Dendritic cell treated with granulocyte-macrophage colony-stimulating factor and Interleukin-4, amounts not matched to agents 40 ng/mL and 50 ng/mL, for 4 days (primary cell): Measurements from ENCODE around the gene DRAM1.
"Not testable (repeated sequence)": the region's sequence is repeated elsewhere in the genome, so short reads cannot be mapped to it uniquely, and the experiment has no call there.

Source experiments
- H3K27ac Mint-ChIP-seq: one replicate; pipeline ENCODE4 v1.8.0; 2022; ENCODE audit warnings: mild to moderate bottlenecking, mixed read lengths
- H3K27me3 Mint-ChIP-seq: one replicate; pipeline ENCODE4 v1.8.0; 2022; ENCODE audit warnings: mild to moderate bottlenecking, mixed read lengths
- H3K36me3 Mint-ChIP-seq: one replicate; pipeline ENCODE4 v1.8.0; 2022; ENCODE audit warnings: low read depth, mixed read lengths
- H3K4me1 Mint-ChIP-seq: one replicate; pipeline ENCODE4 v1.8.0; 2022; ENCODE audit warnings: low read depth, mixed read lengths
- H3K4me3 Mint-ChIP-seq: one replicate; pipeline ENCODE4 v1.8.0; 2022; ENCODE audit warnings: mild to moderate bottlenecking, moderate library complexity, mixed read lengths
- H3K9me3 Mint-ChIP-seq: one replicate; pipeline ENCODE4 v1.8.0; 2022; ENCODE audit warnings: mixed read lengths
- intact Hi-C: fragments of 100-400 bp; cut with micrococcal nuclease; formaldehyde crosslinking; loops from one replicate; pipeline ENCODE4 v1.15.0; 2022

Gene DRAM1

DNA sequence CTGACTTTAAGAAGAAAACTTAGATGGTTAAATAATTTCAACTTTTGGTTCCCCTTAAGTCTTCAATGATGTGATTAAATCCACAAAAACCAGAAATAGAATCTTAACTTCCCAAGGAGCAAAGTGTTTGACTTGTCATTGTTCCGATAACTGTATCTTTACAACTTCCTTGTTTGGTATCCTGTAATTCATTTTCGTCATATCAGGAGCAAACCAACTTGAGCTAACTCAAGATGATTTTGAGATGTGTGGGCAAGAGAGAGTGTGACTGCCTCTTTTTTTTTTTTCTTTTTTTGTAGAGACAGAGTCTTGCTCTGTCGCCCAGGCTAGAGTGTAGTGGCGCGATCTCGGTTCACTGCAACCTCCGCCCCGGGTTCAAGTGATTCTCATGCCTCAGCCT, 25.3 kb downstream of the DRAM1 start:
- Mint-ChIP-seq H3K27ac (peak overlapping the region; percentile 81), H3K4me1 (peaks cover 28% of the 10 kb centered on the region), H3K36me3 (peaks cover 34% of the 10 kb centered on the region), H3K9me3 (no peaks in the 10 kb centered on the region), H3K4me3 (peak overlapping the region; percentile 40), H3K27me3 (no peaks in the 10 kb centered on the region)
- intact Hi-C loops: loop anchor here (10.0 kb wide), 1 partner anchor 48 kb away; no protein-coding TSS in a partner anchor

DNA sequence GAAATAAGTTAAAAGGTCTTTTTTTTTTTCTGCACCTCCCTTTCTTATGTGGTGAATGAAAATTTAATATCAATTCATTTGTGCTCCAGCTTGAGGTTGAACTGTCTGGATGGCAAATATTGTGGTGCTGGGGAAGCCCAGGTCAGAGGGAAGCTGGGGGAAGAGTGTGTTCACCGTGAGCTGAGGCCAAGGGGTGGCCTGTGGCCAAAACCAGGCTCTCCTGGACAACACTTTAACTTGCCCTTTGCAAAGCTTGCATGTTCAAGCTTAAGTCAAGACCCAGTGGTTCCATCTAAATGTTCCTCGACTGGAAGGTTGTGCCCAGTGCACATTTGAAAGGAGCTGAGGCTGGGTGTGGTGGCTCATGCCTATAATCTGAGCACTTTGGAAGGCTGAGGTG, 28.8 kb downstream of the DRAM1 start:
- intact Hi-C loops: loop anchor here (10.0 kb wide), 1 partner anchor 51 kb away; no protein-coding TSS in a partner anchor
- Mint-ChIP-seq H3K27ac (peak overlapping the region; percentile 52), H3K27me3 (no peaks in the 10 kb centered on the region), H3K36me3 (peaks cover 36% of the 10 kb centered on the region), H3K4me1 (peaks cover 51% of the 10 kb centered on the region), H3K9me3 (no peaks in the 10 kb centered on the region), H3K4me3 (no peak overlapping the region)

DNA sequence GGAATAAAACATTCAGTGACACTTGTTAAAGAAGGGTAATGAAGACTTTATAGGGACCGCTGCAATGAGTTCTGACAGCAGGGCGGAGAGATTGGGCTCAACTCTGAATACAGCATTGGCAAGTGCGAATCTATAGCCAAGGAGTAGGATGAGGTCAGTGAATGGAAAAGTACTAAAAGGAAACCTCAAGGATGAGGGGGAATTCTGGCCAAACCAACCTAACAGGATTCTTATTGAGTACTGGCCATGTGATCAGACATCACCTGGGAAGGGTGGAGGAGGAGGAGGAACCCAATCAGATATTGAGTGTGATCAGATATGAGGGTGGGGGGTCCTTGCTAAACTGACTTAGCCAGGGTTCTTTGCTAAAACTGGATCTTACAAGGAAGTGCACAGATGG, 31.0 kb downstream of the DRAM1 start:
- no peaks in the 10 kb centered on the region for H3K9me3 Mint-ChIP-seq
- peak overlapping the region; percentile 68 for H3K27ac Mint-ChIP-seq
- H3K36me3 Mint-ChIP-seq: peaks cover 30% of the 10 kb centered on the region
- intact Hi-C loops: loop anchor here (10.0 kb wide), 1 partner anchor 54 kb away; no protein-coding TSS in a partner anchor
- H3K4me3 Mint-ChIP-seq: no peak overlapping the region
- H3K4me1 Mint-ChIP-seq: peaks cover 37% of the 10 kb centered on the region
- no peaks in the 10 kb centered on the region for H3K27me3 Mint-ChIP-seq

DNA sequence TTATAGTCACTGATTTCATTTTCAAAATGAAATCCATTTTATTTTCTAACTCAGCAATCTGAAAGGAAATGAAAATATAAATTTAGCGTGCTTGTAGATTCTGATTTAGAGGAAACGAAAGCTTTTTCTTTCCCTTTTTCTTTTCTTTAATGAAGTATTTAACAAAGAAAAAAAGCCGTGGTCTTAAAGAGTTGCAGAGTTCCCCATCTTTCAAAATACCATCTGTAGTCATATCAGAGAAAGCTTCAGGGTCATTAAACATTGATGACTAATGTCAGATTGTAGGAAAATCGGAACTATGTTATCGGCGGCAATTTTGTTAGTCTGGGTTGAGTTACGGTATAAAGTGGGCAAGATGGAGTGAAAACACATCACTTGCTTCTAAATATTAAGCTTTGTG, 32.3 kb downstream of the DRAM1 start:
- H3K4me1 Mint-ChIP-seq: peaks cover 44% of the 10 kb centered on the region
- intact Hi-C loops: loop anchor here (10.0 kb wide), 3 partner anchors 55 to 155 kb away; partner anchors contain the start of gene WASHC3
- H3K27me3 Mint-ChIP-seq: no peaks in the 10 kb centered on the region
- H3K4me3 Mint-ChIP-seq: peak overlapping the region; percentile 54
- peaks cover 28% of the 10 kb centered on the region for H3K36me3 Mint-ChIP-seq
- no peaks in the 10 kb centered on the region for H3K9me3 Mint-ChIP-seq
- H3K27ac Mint-ChIP-seq: peak overlapping the region; percentile 68

DNA sequence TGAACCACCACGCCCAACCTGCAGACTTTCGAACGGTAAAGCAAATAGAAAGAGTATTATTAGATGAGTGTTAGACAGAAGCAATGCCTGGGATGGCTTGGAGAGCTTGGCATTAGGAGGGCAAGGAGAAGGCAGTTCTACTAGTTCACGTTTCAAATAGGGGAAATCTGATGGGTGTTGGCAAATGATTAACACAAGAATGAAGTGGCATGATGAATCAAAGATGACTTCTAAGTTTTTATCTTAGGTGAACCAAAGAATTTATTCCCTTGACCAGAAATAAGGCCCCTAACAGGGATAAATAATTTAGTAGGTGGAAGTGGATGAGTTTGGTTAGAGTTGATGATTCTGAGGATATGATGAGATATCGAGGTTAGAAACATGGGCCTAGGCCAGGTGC, 38.5 kb downstream of the DRAM1 start:
- H3K27ac Mint-ChIP-seq: peak overlapping the region; percentile 43
- peaks cover 38% of the 10 kb centered on the region for H3K36me3 Mint-ChIP-seq
- H3K4me3 Mint-ChIP-seq: no peak overlapping the region
- intact Hi-C loops: loop anchor here (10.0 kb wide), 2 partner anchors 141 to 149 kb away; partner anchors contain the start of gene WASHC3
- no peaks in the 10 kb centered on the region for H3K9me3 Mint-ChIP-seq
- peaks cover 24% of the 10 kb centered on the region for H3K4me1 Mint-ChIP-seq
- H3K27me3 Mint-ChIP-seq: no peaks in the 10 kb centered on the region

DNA sequence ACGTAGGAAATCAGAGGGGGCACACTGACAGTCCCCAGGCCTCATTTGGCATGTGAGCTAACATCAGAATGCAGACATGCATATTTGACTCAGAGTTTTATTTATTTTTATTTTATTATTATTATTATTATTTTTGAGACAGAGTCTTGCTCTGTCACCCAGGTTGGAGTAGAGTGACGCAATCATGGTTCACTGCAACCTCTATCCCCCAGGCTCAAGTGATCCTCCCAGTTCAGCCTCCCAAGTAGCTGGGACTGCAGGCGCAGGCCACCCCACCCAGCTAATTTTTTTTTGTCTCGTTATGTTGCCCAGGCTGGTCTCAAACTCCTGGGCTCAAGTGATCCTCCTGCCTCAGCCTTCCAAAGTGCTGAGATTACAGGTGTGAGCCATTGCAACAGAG, 41.4 kb downstream of the DRAM1 start:
- H3K9me3 Mint-ChIP-seq, H3K27me3 Mint-ChIP-seq, H3K4me3 Mint-ChIP-seq, H3K27ac Mint-ChIP-seq: not testable (repeated sequence)
- intact Hi-C loops: loop anchor here (10.0 kb wide), 2 partner anchors 144 to 146 kb away; partner anchors contain the start of gene WASHC3
- Mint-ChIP-seq H3K4me1 (peaks cover 24% of the 10 kb centered on the region), H3K36me3 (peaks cover 38% of the 10 kb centered on the region)

DNA sequence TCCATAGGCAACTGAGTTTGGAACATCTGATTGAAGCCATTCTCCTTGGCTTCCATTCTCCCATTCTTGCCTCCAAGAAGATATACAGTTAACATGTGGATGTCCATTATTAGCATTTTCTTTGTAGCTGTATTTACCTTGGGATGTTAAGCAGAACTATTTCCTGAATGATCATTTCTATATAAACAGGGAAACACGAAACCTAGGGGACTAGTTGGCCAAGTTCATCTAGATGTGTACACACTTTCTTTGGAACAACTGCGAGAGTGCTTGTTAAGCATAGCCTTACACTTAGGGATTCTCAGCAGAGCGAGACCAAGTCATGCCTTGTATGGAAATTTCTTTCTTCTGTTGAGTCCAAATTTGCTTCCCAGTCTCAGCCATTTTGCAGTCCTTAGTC, 42.1 kb downstream of the DRAM1 start:
- H3K36me3 Mint-ChIP-seq: peaks cover 43% of the 10 kb centered on the region
- intact Hi-C loops: loop anchor here (10.0 kb wide), 2 partner anchors 145 kb away; partner anchors contain the start of gene WASHC3
- H3K27me3 Mint-ChIP-seq: no peaks in the 10 kb centered on the region
- H3K4me1 Mint-ChIP-seq: peaks cover 22% of the 10 kb centered on the region
- no peak overlapping the region for H3K4me3 Mint-ChIP-seq
- H3K9me3 Mint-ChIP-seq: peaks cover 3% of the 10 kb centered on the region
- no peak overlapping the region for H3K27ac Mint-ChIP-seq

DNA sequence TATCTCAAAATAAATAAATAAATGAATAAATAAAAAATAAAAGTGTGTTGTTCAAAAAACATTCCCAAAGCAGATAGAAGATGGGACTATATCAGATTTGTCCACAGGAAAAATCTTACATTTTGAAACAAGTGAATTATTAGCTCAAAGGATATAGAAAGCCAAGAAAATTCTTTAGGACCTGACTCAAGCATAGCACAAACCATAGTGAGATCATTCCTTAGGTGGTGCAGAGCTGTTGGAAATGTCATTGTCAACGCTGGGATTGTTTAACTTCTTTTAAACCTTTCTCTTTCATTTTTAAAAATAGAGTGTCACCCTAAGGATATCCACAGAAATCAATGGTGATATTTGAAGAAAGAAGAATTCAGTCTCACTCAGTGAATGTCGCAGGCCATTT, 43.5 kb downstream of the DRAM1 start:
- H3K9me3 Mint-ChIP-seq: peaks cover 8% of the 10 kb centered on the region
- peaks cover 40% of the 10 kb centered on the region for H3K36me3 Mint-ChIP-seq
- peaks cover 35% of the 10 kb centered on the region for H3K4me1 Mint-ChIP-seq
- intact Hi-C loops: no loop called here
- no peak overlapping the region for H3K27ac Mint-ChIP-seq
- H3K4me3 Mint-ChIP-seq: no peak overlapping the region
- H3K27me3 Mint-ChIP-seq: no peaks in the 10 kb centered on the region

DNA sequence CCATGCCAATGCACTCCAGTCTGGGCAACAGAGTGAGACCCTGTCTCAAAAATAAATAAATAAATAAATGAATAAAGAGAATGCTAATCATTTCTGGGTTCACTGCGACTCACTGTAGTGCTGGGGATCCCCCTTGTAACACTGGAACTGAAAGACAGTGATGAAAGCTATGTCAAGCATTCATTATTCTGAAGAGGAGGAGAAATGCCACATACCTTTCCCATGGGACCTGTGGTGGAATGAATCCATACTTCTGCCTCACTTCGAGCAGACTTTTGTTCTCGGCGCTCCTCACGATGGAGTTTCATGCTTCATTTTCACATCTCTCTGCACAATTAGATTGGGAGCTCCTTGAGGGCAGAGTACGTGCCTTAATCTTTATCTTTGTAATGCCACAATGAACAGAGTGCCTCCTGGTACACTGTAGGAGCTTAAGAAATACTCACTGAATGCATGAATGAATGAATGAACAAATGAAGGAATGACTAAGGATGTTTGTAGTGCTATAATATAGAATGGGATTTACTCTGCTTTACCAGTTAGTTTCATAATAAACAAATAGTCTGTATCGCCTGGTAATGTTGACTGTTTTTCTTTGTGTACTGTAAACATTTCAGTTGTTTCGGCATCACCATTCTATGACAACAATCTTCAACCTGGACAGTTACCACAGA, 45.8 kb downstream of the DRAM1 start:
- intact Hi-C loops: no loop called here
- Mint-ChIP-seq H3K27me3 (no peaks in the 10 kb centered on the region), H3K9me3 (peaks cover 8% of the 10 kb centered on the region), H3K4me1 (peaks cover 44% of the 10 kb centered on the region), H3K36me3 (peaks cover 25% of the 10 kb centered on the region), H3K27ac (no peak overlapping the region), H3K4me3 (no peak overlapping the region)

DNA sequence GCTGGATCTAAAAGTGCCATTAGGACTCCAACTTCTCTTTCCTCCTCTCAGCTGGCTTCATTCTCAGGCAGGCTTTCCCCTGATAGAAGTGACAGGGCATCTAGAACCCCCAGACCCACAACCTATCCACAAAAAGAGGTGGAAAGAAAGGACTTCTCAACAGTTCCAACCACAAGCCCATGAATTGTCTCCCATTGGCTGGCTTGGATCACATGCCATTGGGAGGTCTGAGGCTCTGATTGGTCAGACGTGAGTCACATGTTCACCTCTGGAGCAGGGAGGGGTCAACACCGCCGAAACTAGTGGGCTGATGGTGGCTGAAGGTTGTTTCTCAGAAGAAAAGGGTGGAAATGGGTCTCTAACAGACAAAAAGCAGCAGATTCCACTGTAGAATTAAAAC, 47.2 kb downstream of the DRAM1 start:
- H3K4me1 Mint-ChIP-seq: peaks cover 45% of the 10 kb centered on the region
- H3K27me3 Mint-ChIP-seq: no peaks in the 10 kb centered on the region
- intact Hi-C loops: no loop called here
- peaks cover 16% of the 10 kb centered on the region for H3K9me3 Mint-ChIP-seq
- H3K27ac Mint-ChIP-seq: peak overlapping the region; percentile 6
- H3K4me3 Mint-ChIP-seq: no peak overlapping the region
- H3K36me3 Mint-ChIP-seq: peaks cover 21% of the 10 kb centered on the region

DNA sequence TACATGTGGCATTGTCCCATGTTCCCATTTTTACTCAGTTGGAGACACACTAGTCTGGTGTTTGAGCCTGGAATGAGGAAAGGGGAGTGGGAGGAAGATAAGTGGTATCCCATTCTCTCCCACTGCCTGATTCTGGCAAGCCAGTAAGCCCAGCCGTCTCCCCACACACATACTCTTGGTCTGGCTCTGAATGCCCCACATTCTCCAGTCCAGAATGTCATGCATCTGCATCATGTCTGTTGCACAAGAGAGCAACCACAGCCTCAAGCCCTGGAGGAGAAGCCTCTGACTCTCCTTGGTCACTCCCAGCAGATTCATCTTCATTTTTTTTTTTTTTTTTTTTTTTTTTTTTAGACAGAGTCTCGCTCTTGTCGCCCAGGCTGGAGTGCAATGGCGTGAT, 48.0 kb downstream of the DRAM1 start:
- Mint-ChIP-seq H3K9me3 (peaks cover 19% of the 10 kb centered on the region), H3K27me3 (no peaks in the 10 kb centered on the region), H3K36me3 (peaks cover 21% of the 10 kb centered on the region), H3K4me3 (no peak overlapping the region), H3K4me1 (peaks cover 45% of the 10 kb centered on the region), H3K27ac (no peak overlapping the region)
- intact Hi-C loops: no loop called here

DNA sequence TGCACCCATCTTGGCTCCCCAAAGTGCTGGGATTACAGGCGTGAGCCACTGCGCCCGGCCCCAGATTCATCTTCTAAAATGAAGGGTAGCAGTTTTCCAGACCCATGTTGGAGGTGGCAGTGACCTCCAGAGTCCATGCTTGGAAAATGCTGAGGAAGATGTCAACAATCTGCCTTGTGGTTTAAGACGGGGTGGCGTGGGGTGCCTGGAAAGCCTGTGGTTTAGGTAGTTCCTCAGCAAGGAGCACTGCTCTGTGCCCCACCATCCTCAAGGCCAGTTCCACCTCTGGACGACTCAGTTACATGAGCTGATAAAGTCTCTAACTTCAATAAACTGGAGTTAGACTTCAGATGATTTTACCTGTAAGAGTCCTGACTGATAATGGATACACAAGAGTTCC, 48.6 kb downstream of the DRAM1 start:
- no peaks in the 10 kb centered on the region for H3K27me3 Mint-ChIP-seq
- peaks cover 19% of the 10 kb centered on the region for H3K9me3 Mint-ChIP-seq
- intact Hi-C loops: no loop called here

DNA sequence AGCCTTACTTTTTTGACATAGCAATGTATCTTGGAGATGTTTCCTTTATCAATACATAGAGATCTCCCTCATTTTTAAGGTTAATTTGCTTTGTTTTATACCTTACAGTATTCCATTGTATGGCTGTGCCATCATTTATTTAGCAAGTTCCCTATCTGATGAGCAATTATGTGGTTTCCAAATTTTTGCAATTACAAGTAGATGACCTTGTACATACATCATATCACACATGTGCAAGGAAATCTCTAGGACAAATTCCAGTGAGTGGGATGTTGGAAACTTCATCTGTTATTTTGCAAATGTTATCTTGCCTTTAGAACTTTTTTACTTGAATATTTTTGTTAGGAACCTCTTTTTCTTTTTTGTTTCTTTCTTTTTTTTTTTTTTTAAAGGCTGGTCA, 49.7 kb downstream of the DRAM1 start:
- peaks cover 19% of the 10 kb centered on the region for H3K9me3 Mint-ChIP-seq
- no peak overlapping the region for H3K4me3 Mint-ChIP-seq
- H3K36me3 Mint-ChIP-seq: peaks cover 16% of the 10 kb centered on the region
- H3K27me3 Mint-ChIP-seq: no peaks in the 10 kb centered on the region
- no peak overlapping the region for H3K27ac Mint-ChIP-seq
- intact Hi-C loops: no loop called here
- peaks cover 47% of the 10 kb centered on the region for H3K4me1 Mint-ChIP-seq

More for the DNA sequence above, 48.6 kb downstream of the DRAM1 start:
- Mint-ChIP-seq H3K4me1 (peaks cover 45% of the 10 kb centered on the region), H3K27ac (no peak overlapping the region), H3K4me3 (no peak overlapping the region), H3K36me3 (peaks cover 21% of the 10 kb centered on the region)

DNA sequence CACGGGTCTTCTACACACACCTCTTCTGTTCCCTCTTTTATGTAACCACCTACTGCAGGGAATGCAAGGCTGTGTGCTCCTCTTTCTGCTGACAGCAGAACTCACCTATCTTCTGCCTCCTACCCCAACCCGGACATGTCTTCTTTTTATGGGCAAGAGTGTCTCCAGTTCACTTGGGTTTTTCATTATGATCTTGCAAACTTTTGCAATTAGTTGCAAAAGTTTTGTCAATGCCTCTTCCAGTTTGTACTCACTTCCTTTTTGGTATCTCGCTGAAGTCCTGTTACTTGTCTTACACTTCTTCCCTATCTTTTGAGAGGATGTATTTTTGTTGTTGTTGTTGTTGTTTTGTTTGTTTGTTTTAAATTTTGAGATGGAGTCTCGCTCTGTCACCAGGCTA, 50.6 kb downstream of the DRAM1 start:
- no peaks in the 10 kb centered on the region for H3K27me3 Mint-ChIP-seq
- intact Hi-C loops: no loop called here
- H3K27ac Mint-ChIP-seq: peak overlapping the region; percentile 13
- peaks cover 19% of the 10 kb centered on the region for H3K9me3 Mint-ChIP-seq
- peaks cover 14% of the 10 kb centered on the region for H3K36me3 Mint-ChIP-seq
- peak overlapping the region; percentile 11 for H3K4me3 Mint-ChIP-seq
- H3K4me1 Mint-ChIP-seq: peaks cover 50% of the 10 kb centered on the region

DNA sequence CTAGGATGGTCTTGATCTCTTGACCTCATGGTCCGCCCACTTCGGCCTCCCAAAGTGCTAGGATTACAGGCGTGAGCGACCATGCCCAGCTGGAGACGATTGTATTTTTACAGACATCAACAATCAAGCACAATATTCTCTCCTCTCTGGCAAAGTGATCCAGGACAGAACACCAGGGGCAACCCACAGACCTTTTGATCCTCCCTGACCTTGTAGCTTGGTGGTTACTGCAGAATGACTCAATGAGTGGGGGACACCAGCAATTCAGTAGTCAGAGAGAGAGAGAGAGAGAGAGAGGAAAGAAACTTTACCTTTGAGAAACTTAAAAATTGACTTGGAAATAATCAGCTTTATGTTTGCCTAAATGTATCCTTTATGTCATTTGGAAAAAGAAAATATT, 51.2 kb downstream of the DRAM1 start:
- H3K36me3 Mint-ChIP-seq: peaks cover 14% of the 10 kb centered on the region
- intact Hi-C loops: no loop called here
- H3K4me3 Mint-ChIP-seq: no peak overlapping the region
- peaks cover 19% of the 10 kb centered on the region for H3K9me3 Mint-ChIP-seq
- no peaks in the 10 kb centered on the region for H3K27me3 Mint-ChIP-seq
- peak overlapping the region; percentile 13 for H3K27ac Mint-ChIP-seq
- peaks cover 50% of the 10 kb centered on the region for H3K4me1 Mint-ChIP-seq
